HG03196 (cell line): ENCODE measurements around the gene TBX4.

ENCODE experiments used
- ATAC-seq: cut with Tn5 transposase; IDR thresholded peaks from one replicate; pipeline ENCODE4 v1.9.1; 2021; ENCODE audit not compliant: unreplicated experiment

Gene TBX4

DNA sequence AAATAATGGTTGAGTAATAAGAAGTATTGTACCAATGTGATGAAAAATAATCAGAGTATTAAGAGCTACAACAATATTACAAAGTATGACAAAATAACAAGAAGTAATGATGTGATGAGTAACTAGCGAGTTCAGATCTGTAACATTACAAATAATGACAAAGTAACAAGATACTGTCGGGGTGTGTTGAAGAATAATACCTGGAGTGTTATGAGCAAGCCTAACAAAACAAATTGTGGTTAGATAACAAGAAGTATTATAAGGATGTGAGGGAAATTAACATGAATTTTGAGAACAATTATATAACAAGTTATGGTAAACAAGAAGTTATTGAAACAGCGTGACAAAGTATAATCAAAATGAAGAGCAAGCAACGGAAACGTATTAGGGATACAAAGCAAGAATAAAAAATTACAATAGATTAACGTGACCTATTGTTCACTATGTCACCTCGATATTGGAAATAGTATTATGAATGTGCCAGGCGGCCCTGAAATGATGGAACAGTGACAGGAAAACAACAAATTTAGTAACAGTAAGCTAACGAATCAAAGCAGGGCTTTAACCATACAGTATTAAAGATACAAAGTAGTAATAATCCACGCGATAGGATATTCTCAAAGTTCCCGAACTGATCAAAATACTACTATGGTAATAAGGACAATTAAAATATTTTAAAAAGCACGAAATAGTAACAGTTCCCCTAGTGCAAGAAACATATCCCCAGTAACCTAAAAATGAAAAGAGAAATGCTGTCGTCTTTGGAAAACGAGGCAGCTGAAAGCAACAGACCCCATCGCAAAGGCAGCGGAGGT lies 1.6 kb downstream of the TBX4 start:
- ATAC-seq, result no peak

DNA sequence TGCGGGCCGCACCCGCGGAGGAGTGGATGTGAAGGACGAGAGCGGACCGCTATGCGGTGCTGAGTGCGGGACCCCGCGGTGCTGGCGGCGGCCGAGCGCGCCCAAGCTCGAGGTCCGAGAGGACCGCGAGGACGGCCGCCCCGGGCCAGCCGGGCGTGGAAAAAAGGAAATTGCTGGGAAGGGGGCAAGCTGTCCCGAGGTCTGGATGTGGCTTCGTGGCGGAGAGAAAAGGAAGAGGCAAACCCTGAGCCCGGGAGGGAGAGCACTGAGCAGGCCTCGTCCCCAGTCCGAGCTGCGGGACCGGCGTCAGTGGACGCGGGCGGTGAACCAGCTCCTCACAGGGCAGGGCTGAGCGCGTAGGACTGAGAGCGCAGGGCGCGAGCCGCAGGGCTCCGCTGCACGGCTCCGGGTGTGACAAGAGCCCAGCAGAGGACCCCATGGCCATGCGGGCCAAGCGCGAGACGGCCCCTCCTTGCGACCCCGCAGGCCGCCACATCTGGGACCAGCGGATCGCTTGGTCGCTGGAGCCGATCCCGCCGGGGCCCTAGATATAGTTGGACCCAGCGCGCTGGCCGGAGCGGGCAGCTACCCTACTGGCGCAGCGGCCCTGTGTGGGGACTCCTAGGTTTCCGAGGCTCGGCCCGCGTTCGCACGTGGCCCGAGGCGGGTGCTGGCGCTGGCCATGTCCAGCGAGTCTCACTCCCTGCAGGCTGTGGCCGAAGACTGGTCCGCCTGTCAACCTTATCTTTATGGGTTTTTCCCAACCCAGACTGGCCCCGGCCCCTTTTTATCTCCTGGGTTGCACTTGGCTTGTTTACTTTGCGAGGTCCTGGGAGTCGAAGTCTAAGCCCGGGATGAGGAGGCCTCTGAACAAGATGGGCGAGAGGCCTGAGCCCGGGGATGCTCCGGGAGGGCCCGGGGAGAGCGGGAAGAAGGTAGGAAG lies 2.4 kb downstream of the TBX4 start:
- ATAC-seq, result no peak

DNA sequence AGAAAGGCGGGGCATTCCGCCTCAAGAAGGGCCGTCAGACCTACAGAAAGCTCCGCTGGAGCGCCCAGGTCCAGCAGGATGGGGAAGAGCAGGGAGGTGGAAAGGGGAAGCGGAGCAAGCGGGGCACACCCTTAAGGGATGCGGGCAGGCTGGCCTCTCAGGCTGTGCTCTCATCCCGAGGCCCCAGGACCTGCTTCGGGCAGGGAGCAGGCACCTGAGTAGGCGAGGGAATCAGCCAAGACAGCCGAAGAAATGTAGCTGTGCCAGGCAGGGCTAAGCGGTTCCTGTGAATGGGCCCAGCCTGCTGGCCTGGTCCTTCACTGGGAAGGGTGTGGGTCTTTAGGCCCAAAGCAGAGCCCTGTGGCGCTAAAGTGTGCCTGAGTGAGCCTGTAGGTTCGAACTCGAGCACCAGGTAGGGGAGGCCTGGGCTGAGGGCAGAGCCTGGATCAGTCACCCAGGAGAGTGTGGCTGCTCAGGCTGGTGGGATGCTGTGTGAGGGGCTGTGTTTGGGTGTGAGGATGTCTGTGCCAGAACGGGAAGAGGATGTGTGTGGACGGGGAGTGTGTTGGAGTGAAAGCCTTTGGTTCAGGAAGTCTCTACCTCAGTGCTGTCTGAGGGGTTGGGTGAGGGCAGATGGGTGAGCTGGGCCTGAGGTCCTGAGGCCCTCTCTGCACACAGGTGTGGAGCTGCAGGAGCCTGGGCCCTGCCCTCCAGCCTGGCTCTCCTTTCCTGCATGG lies 3.3 kb downstream of the TBX4 start:
- no peak for ATAC-seq

DNA sequence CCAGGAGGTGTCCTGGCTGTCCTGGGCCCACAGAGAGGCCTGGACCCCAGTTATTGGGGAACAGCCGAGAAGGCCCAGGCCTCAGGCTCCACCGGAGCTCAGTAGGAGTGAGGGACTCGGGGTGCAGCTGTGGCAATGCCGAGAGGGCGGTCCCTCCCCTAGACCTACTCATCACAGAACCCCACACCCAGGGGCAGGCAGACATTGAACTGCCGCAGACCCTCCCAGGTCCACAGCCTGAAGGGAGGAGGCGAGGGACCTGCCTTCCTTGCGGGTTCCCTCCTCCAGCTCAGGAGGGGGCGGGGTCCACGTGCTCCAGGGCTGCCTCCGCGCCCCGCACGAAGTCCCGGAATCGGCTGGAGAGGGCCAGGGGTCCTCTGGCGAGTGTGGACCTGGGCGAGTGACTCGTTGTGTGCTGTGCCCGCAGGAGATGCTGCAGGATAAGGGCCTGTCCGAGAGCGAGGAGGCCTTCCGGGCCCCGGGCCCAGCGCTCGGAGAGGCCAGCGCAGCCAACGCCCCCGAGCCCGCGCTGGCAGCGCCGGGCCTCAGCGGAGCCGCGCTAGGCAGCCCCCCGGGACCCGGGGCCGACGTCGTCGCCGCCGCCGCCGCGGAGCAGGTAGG lies 3.9 kb downstream of the TBX4 start:
- no peak for ATAC-seq

DNA sequence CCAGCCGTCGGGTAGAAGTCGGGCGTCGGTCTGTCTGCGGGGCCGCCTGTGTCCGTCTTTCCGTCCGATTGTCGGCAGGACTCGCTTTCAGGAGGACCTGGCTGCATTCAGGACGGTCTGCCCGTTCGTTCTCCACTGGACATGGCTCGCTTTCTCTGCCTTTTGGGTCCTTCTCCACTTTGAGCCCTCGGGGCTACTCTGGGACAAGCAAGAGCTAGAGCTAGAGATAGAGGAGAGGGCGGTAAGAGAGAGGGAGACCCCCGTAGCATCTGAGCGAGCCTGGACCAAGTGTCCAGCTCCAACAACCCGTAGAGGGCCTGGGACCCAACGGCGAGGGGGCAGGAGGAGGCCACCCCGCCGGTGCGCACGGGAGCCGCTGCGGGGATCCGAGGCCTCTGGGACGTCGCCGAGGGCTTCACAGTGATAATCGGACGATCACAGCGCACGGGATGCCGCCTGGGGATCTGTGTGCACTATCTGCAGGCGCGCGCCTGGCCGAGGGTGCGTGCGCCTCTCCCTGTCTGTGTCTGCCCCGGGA lies 4.5 kb downstream of the TBX4 start:
- ATAC-seq, result no peak

DNA sequence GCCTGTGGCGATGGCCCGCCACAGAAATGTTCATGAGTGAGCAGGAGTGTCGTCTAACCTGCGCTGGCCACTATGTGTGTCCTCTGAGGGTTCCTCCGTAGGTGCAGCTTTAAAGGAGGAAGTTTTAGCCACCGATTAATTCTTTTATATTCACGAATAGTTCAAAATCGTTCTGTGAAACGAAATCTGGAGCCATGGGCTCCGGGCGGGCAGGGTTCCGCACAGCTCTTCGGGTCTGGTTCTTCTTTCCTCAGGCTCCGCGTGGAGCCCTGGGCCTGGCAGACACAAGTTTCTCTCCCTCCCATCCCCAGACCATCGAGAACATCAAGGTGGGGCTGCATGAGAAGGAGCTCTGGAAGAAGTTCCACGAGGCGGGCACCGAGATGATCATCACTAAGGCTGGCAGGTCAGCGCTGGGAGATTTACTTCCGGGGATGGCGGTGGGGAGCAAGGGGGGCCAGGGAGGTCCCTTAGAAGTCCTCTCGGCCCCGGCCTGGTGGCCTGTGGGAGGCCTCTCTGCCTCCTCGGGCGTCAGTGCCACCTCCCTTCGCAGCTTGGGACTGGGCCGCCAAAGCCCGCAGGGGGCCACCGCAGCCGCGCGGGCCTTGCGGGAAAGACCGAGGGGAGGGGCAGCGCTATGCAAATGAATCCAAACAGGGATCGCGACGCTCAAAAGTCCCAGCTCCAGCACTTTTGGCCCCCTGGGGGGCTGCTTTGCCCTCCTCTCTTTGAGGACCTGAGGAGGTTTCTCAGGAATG lies 5.2 kb downstream of the TBX4 start:
- no peak for ATAC-seq

DNA sequence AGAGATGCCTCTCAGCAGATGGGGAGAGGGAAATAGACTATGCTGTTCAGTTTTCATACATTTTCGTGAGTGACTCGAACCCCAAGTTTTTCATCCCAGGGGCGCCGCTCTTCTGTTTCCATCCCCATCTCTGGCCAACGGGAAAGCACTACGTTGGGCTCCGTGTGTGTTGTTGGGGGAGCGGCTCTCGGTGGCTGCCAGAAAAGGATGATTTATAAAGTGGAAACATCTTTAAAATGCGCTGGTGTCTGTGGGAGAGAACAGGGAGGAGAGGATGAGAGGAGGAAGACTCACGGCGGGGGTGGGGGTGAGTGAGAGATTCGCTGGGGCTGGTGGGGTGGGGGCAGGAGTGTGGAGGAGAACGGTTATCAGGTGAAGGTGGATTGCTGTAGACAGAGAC lies 5.8 kb downstream of the TBX4 start:
- no peak for ATAC-seq

DNA sequence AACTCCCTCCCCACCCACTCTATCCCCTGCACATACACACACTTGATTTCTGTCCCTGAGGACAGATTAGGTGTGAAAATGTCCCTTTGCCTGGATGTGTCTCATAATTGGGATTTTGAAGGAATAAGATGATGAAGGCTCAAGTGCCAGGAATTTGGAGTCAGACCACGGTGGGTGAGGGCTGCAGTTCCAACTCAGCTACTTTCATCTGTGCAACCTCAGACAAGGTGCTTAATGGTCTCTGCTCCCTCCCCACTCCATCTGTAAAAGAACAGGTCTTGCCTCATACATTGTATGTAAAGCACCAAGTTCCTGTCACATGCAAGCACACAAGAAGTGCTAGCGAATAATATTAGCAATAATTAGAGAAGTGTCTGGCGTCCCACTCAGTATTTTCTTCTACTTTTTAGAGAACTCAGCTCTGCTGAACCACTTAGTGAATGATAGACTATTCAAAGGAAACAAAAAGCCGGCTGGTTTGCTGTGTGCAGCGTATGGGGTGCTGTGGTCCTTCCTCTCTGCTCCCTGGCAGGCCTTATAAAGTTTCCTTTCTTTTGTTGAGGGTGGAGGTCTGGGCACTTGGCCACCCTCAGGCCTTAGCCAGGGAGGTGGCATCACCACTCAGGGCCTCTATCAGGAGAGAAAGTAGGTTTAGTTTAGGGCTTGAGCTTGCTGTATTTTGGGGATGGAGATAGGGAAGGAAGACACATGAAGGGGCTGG lies 6.4 kb downstream of the TBX4 start:
- no peak for ATAC-seq

DNA sequence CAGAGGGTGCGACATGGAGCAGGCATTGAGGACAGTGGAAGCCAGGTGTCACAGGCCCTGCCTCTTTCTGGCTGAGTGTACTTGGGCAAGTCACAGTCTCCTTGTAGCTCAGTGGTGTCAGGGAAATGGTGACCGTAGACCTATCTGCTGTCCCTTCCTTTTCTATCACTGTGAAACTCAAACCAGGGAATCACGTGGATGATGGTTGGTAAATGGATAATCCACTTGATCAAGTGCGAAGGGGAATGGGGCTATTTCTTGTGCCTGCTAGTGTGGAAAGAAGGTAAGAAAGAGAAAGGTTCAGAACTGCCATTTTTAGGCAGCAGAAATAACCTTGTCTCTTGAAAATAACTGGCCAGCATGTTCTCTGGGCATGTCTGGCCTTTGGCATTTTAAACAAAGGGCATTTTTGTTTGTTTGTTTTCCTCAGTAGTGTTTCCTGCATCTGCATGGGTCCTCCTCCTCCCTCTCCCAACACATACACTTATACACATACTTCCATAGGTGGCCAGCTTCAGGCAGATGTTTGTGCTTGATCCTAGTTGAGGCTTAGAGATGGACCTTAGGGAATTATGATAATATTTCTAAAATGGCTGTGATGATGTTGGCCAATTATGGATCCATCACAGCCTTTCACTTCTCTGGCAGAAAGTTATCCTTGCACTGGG lies 7.1 kb downstream of the TBX4 start:
- no peak for ATAC-seq

DNA sequence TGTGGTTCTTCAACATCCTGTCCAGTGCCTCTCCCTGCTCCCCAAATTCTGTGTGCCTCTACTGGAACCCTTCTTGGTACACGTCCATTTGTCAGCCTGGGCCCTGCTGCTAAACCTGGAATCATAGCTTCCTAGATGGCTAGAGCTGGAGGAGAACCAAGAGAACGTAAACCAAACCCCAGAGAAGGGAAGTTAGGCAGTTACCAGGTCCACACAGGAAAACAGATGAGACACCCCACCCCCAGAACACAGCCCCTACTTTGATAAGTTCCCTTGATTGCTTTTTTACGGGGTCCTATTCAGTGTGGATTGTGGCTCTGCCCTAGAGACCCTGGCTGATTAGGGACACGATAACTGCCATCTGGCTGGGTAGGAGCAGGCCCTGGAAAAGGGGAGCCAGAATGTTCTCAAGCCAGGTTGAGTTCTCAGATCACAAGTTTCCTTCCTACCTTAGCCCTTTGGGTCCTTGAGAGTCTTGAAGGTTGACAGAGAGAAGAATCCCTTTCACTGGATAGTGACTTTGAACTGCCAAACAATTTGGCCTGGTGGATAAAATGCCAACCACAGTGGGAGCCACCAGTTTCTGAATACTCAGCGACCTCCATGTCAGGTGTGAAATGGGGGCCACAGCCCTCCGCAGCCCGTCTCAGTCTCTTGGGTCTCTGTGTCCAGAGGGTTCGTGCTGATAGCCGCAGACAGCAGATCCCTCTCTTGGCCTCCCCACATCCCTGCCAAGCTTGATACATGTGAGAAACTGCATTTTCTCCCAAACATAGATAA lies 7.9 kb downstream of the TBX4 start:
- no peak for ATAC-seq

DNA sequence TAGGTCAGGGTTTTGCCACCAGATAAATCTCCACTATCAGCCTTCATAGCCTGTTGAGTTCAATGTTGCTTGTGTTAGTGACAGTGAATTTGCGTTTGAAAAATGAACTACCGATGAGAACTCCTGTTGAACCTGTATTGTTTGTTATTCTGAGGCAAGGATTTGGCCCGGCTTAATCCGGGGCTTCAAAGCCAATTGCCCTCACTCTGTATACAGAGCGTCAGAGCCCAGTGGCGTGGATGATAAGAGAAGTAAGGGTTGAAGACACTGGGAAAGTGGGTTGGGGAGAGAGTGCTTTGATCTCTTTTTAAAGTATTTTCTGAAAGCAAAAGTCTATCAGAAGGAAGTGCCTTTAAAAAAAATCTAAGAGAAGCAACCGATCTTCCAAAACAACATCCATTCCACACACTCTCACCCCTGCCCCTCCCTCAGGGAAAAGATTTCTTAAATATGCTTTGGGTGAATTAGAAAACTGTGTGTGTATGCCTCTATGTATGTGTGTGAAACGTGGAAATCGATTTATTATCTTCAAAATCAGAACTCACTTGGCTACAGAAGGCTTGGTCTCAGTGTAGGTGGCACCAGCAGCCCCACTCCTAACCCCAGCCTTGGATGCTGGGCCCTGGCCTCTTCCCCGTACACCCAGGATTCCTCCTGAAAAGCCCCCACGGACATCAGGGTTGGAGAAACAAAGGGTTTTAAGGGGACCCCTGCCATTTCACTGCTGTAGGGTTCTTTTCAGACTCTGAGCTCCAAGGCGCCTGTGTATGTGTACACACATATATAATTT lies 8.8 kb downstream of the TBX4 start:
- no peak for ATAC-seq

DNA sequence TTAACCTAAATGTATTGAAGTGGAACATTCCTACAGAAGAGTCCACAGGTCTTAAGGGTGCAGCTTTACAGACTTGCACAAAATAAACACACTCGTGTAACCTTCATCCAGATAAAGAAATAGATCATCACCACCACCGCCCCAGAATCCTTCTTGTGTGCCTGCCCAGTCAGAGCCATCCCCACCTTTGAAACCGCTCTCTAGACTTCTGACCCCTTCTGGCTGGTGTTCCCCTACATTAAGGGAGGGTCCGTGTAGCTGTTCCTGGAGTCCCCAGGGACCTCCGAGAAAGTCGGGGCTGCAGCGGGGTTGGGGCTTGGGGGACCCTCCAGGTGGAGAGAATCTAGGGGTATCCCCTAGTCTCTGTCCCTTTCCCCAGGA lies 9.4 kb downstream of the TBX4 start:
- ATAC-seq, result no peak

DNA sequence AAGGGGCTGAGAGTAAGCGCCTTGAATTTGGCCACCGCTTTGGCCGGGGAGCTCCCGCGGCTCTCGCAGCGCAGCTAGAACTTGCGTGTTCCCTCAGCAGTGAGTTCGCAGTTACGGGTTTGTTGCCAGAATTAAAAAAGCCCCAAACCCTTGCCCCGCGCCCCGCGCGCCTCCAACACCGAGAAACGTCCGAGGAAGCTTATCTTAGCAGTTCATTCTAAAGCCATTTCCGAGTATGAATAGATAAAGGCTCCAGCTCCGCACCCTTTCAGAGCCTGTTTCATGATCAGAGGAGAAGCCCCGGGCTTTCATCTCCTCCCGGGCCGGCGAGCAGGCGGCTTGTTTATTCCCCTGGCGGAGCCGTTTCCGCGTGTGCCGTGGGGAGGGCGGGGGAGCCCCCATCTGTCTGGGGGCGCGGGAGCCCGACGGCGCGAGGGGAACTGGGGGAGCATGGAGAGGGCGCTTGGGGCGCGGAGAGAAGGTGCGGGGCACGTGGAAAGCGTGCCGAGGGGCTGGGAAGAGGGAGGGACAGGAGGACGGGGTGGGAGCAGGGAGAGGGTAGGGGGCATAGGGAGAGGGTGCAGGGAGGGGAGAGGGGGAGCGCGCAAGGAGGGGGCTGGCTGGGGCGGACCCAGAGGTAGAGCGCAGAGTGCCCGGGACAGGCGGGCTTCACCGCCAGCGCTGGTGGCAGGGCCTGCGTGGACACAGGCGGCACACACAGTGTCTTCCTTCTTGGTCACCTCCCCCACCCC lies 9.9 kb downstream of the TBX4 start:
- ATAC-seq, result no peak

DNA sequence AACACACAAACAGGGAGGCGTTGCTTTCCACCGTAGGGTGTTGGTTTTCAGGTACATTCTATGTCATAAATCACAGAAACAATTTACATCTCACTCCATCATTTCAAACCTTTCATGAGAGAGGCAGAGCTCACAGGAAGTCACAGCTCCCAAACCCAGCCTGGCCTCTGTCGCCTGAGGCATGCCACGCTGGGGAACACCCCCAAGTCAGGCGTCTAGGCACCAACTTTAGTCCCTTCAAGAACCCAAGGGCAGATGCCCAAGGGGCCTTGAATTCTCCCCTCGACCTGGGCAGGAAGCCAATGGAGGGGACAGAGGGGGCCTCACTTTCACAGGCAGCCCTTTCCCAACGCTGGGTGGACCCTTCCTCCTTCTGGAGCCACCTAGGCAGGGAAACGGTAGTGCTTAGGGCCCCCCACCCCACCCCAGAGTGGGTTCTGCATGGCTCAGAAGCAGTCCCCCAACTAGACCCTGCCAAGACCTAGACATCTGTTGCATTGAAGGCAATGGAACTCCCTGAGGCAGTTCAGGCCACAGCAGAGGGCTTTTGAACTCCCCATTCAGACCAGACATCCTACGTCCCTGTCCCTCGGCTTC lies 10.6 kb downstream of the TBX4 start:
- ATAC-seq, result no peak

DNA sequence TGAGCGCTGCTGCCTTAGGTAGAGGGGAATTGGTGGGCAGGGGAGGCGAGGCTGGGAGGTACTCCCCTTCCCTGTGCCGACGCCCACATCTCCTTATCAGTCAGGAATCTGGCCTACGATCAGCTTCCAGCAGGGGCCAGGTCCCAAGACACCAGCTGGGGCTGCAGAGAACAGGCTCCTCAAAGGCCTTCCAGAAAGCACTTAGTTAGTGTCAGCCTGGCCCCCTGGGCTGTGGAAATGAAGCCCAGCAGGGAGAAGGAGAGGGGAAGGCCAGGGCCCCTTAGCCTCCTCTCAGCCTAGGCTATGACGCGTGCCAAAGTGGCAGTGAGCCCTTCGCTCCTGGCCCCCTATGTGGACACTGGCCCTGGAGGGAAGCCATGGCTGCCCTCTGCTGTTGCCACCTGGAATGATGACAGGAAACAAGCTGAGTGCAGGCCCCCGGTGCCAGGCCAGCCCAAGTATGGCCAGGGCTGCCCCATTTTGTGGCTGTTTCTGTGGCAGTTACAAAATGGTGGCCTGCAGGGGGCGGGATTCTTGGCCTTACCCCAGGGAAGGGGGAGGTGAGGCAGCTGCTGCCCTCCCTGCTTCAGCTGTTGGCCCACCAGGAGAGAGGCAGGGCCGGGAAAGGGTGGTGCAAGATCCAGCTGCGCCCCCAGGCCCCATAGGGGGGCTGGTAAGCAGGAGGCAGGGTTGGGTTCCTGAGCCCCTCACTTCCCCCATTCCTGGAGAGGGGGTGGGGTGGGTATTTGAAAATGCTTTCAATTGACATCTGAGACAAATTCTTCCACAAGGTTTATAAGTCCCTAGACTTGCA lies 11.3 kb downstream of the TBX4 start:
- ATAC-seq, result no peak
